Measurements from ENCODE around the gene HOXA4. TPM values are rescaled to one million over a fixed set of nuclear protein-coding genes. Genes with fewer than 3 reads are reported as not detected.

HOXA4 gene
- total RNA-seq, 1 donor from 2014 or later, result not detected

DNA sequence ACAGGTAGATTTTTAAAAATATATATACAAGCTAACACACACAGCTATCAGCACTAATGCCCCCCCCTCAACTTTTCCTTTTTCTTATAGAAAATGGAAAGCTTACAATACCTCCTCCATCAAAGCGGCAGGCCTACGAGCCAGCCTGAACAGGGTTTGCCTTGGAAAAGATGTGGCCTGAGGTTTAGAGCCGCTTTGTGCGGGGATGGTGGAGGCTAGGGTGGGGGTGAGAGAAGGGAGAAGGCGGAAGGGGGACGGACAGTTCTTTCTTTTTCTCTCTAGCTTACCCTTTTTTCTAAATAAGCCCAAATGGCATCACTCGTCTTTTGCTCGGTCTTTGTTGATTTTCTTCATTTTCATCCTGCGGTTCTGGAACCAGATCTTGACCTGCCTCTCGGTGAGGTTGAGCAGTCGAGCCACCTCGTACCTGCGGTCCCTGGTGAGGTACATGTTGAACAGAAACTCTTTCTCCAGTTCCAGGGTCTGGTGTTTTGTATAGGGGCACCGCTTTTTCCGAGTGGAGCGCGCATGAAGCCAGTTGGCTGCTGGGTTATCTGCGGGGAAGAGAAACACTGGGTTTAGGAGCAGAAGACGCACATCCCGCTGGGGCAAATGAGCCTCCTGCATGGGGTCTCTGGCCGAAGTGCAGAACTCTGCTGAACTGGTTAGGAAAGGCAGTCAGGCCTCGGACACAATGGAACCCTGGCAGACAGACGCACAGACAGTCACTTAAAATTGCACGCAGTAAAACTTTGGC lies 32.9 kb upstream of the HOXA4 start:
- Mint-ChIP-seq H3K36me3 (ENCODE audit: unreplicated experiment) (no peaks in the 10 kb centered on the region), H3K4me1 (ENCODE audit: unreplicated experiment) (peaks cover 6% of the 10 kb centered on the region), H3K27ac (ENCODE audit: unreplicated experiment) (no peak overlapping the region), H3K27me3 (ENCODE audit: unreplicated experiment) (peaks cover 85% of the 10 kb centered on the region), H3K4me3 (ENCODE audit: unreplicated experiment) (no peak overlapping the region), H3K9me3 (ENCODE audit: unreplicated experiment) (no peaks in the 10 kb centered on the region)
- DNase-seq (ENCODE audit: extremely low spot score, unreplicated experiment), result no peak
- TF ChIP-seq, protein P1, sequence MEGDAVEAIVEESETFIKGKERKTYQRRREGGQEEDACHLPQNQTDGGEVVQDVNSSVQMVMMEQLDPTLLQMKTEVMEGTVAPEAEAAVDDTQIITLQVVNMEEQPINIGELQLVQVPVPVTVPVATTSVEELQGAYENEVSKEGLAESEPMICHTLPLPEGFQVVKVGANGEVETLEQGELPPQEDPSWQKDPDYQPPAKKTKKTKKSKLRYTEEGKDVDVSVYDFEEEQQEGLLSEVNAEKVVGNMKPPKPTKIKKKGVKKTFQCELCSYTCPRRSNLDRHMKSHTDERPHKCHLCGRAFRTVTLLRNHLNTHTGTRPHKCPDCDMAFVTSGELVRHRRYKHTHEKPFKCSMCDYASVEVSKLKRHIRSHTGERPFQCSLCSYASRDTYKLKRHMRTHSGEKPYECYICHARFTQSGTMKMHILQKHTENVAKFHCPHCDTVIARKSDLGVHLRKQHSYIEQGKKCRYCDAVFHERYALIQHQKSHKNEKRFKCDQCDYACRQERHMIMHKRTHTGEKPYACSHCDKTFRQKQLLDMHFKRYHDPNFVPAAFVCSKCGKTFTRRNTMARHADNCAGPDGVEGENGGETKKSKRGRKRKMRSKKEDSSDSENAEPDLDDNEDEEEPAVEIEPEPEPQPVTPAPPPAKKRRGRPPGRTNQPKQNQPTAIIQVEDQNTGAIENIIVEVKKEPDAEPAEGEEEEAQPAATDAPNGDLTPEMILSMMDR (IDR thresholded peaks at IDR 0.05), result no peak

DNA sequence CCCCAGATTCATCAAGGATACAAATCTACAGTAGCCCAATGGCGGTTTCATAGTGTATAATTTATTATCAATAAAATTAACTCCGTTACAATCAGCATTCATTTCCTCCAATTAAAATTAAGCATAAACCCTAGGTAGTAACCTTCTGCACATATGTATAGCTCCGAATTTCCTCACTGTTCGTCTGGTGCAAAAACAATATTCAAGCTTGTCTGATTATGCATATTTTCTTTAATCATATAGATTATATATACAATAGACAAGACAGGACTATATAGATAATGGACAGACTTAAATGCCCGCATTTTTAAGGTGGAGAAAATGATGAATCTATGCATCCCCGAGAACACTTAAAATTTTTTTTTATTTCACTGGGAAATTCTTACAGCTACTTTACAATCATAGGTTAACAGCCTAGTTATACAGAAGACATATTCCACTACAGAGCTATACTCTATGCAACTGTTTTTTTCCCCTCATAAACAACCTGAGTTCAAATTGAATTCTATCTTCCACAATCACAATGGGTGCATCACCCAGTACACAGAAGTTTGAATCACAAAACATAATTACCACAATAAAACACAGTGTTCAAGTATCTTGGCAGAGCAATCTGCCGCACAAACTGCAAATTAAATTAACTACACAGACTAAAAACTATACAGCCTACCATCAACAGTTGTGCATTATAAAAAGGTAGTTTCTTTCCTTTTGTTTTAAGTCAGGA lies 32.2 kb upstream of the HOXA4 start:
- H3K27me3 Mint-ChIP-seq (ENCODE audit: unreplicated experiment), result peaks cover 85% of the 10 kb centered on the region
- TF ChIP-seq, protein P1 (IDR thresholded peaks at IDR 0.05), result no peak
- peaks cover 7% of the 10 kb centered on the region for H3K9me3 Mint-ChIP-seq (ENCODE audit: unreplicated experiment)
- H3K4me3 Mint-ChIP-seq (ENCODE audit: unreplicated experiment), result no peak overlapping the region
- no peak for DNase-seq (ENCODE audit: extremely low spot score, unreplicated experiment)
- peaks cover 6% of the 10 kb centered on the region for H3K4me1 Mint-ChIP-seq (ENCODE audit: unreplicated experiment)
- no peaks in the 10 kb centered on the region for H3K36me3 Mint-ChIP-seq (ENCODE audit: unreplicated experiment)
- no peak overlapping the region for H3K27ac Mint-ChIP-seq (ENCODE audit: unreplicated experiment)

DNA sequence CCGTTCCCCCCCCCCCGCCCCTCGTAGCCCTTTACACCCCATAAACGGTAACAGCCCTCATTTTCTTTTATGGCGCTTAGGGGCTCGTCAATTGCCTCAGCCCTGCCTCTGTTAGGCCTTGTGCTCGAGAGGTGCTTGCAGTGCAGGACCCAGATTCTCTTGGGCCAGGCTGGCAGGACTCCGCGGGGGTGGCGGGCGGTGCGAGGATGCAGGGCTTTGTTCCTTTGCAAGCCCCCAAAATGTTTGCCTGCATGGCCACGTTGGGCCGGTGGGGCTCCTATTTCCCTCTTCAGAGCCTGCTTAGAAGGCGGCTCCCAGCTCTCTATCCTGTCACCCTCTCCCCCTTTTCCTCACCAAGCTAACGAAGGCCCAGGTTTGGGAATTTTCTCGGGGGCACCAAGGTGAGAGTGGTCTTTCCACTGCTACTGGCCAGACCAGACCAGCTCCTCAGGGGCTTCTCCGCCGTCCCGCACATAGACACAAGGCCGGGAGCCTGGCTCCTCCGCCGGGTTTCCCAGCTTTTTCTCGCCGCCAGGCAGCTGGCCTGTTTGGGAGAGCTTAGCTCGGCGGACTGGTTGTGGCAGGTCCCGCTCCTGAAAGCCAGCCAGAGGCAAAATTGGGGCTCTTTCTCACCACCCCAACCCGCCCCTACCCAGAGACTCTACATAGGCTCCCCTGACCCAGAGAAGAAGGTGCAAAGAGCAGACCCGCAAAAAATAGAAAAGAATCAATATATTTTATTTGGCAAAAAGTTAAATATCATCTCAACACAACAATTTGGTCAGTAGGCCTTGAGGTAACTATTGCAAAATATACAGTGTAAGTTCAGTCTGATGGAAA lies 31.4 kb upstream of the HOXA4 start:
- Mint-ChIP-seq H3K27ac (ENCODE audit: unreplicated experiment) (no peak overlapping the region), H3K27me3 (ENCODE audit: unreplicated experiment) (peaks cover 85% of the 10 kb centered on the region), H3K9me3 (ENCODE audit: unreplicated experiment) (peaks cover 7% of the 10 kb centered on the region), H3K4me3 (ENCODE audit: unreplicated experiment) (no peak overlapping the region), H3K36me3 (ENCODE audit: unreplicated experiment) (no peaks in the 10 kb centered on the region), H3K4me1 (ENCODE audit: unreplicated experiment) (peaks cover 7% of the 10 kb centered on the region)
- no peak for DNase-seq (ENCODE audit: extremely low spot score, unreplicated experiment)
- TF ChIP-seq, protein P1 (IDR thresholded peaks at IDR 0.05), result no peak

DNA sequence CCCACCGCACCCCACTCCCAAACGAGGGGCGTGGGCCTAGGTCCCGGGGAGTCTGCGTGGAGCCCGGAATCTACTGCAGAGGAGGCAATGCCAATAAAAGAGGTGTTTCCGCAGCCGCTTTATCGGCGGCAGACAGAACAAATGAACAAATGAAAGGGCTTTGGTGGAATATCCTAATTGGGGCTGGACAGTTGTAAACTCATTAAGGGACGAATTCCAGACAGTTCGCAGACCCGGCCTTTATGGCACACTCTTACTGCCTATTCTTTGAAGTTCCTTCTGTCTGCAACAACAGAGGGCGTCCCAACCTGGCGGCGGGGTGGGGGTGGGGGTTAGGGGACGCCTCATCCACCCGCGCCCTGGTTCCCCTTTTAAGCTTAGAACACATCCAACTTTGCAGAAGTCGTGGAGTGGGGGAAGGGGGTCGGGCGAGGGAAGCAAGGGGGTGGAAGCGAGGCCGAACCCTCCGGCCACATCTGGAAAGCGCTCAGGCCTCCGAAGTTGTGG lies 30.7 kb upstream of the HOXA4 start:
- Mint-ChIP-seq H3K9me3 (ENCODE audit: unreplicated experiment) (peaks cover 7% of the 10 kb centered on the region), H3K27ac (ENCODE audit: unreplicated experiment) (no peak overlapping the region), H3K4me1 (ENCODE audit: unreplicated experiment) (peaks cover 8% of the 10 kb centered on the region), H3K36me3 (ENCODE audit: unreplicated experiment) (no peaks in the 10 kb centered on the region), H3K27me3 (ENCODE audit: unreplicated experiment) (peaks cover 83% of the 10 kb centered on the region), H3K4me3 (ENCODE audit: unreplicated experiment) (peak overlapping the region; percentile 66)
- TF ChIP-seq, protein P1 (IDR thresholded peaks at IDR 0.05), result no peak
- DNase-seq (ENCODE audit: extremely low spot score, unreplicated experiment), result no peak
